Smooth muscle cell (in vitro differentiated cells): ENCODE measurements around the gene ROMO1. TPM values are rescaled to one million over a fixed set of nuclear protein-coding genes. Genes with fewer than 3 reads are reported as not detected.

ENCODE experiments used
- DNase-seq: peaks from one replicate; lab custom pipeline; 2025; ENCODE audit not compliant: unreplicated experiment; lab: John Stamatoyannopoulos, UW
- H2AFZ ChIP-seq: fragments of 200-600 bp; sonication (generic); 2 replicates; pipeline ENCODE4 v1.6.0; 2016; ENCODE audit warnings: antibody characterized with exemption, low read depth, mild to moderate bottlenecking
- H3F3A ChIP-seq: fragments of 200-600 bp; sonication (generic); 2 replicates; pipeline ENCODE4 v1.6.0; 2017; ENCODE audit warnings: antibody characterized with exemption, low read depth
- H3K27ac ChIP-seq: fragments of 200-600 bp; sonication (generic); 2 replicates; pipeline ENCODE4 v1.5.1; 2016; ENCODE audit warnings: low read depth, mild to moderate bottlenecking
- H3K27me3 ChIP-seq: fragments of 200-600 bp; sonication (generic); 2 replicates; pipeline ENCODE4 v1.6.1; 2016; ENCODE audit warnings: low read depth, mild to moderate bottlenecking
- H3K36me3 ChIP-seq: fragments of 200-600 bp; sonication (generic); 2 replicates; pipeline ENCODE4 v1.5.1; 2016; ENCODE audit warnings: low read depth
- H3K4me1 ChIP-seq: fragments of 200-600 bp; sonication (generic); 2 replicates; pipeline ENCODE4 v1.5.1; 2016; ENCODE audit warnings: low read depth
- H3K4me2 ChIP-seq: fragments of 200-600 bp; sonication (generic); 2 replicates; pipeline ENCODE4 v1.6.0; 2016; ENCODE audit warnings: mild to moderate bottlenecking
- H3K4me3 ChIP-seq: fragments of 200-600 bp; sonication (generic); 2 replicates; pipeline ENCODE4 v1.5.1; 2016; ENCODE audit warnings: mild to moderate bottlenecking
- H3K79me2 ChIP-seq: fragments of 200-600 bp; sonication (generic); 2 replicates; pipeline ENCODE4 v1.6.0; 2016; ENCODE audit warnings: low read depth, mild to moderate bottlenecking
- H3K9ac ChIP-seq: fragments of 200-600 bp; sonication (generic); 2 replicates; pipeline ENCODE4 v1.6.0; 2016; ENCODE audit warnings: low read depth
- H3K9me3 ChIP-seq: fragments of 200-600 bp; sonication (generic); replicated peaks from 2 replicates; pipeline ENCODE4 v1.5.1; 2016; ENCODE audit warnings: low read depth
- H4K20me1 ChIP-seq: fragments of 200-600 bp; sonication (generic); 2 replicates; pipeline ENCODE4 v1.6.0; 2016; ENCODE audit warnings: low read depth
- WGBS: methylation state at CpG from one replicate; pipeline ENCODE4 v1.1.7; 2016; ENCODE audit warnings: low lambda C conversion rate; 5-methylcytosine and 5-hydroxymethylcytosine counted together
- polyA plus RNA-seq: library from polyadenylated mRNA; unstranded; fragments of >200 nt; fragmentation: Nextera tagmentation; extraction: Ambion mirVana; gene quantifications from 2 replicates; pipeline ENCODE4 v1.2.1, GENCODE V29; 2016
- total RNA-seq: library from RNA; depleted of rRNA; stranded (reverse); fragments of >200 nt; gene quantifications from 2 replicates; pipeline ENCODE4 v1.2.3, GENCODE V29; 2014
- TF ChIP-seq, protein P1 (sequence below): fragments of 200-600 bp; sonication (generic); IDR thresholded peaks from 2 replicates; pipeline ENCODE4 v1.5.1; 2017; ENCODE audit warnings: borderline replicate concordance, mild to moderate bottlenecking, antibody characterized with exemption; ENCODE audit not compliant: insufficient read depth, poor library complexity, severe bottlenecking

The ROMO1 gene
- total and polyA plus RNA-seq, 2 experiments from 2014 or later: 523 to 694 TPM

DNA sequence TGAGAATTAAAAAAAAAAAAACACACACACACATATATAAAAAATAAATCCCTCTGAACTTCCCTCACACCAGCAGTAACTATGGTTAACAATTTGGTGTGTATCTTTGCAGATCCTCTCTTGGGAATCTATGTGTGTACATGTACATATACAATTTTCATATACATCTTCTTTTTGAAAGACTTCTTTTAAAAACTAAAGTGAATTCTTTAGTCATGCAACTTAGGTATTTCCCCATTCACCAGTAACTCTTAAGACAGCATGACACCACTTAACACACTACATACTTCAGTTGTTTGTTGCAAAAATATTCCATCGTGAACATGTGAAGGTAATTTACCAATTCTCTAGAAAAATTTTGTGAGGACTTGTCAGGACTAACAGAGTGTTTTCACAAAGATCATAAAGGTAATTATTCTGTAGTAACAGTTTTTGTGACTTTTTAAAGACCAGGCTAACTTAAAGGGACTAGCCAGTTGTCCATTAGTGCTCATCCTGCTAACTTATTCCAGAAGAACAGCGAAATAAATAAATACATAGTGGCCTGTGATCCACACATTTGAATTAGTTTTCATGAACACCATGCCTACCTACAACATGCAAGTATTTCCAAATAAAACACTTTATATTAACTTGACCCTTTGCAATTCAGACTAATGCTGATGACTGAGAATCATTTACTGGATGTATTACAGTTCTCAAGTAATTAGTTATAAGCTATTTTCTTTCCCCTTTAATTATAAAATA lies 30.8 kb downstream of the ROMO1 start:
- H3K9ac ChIP-seq: no peak overlapping the region

DNA sequence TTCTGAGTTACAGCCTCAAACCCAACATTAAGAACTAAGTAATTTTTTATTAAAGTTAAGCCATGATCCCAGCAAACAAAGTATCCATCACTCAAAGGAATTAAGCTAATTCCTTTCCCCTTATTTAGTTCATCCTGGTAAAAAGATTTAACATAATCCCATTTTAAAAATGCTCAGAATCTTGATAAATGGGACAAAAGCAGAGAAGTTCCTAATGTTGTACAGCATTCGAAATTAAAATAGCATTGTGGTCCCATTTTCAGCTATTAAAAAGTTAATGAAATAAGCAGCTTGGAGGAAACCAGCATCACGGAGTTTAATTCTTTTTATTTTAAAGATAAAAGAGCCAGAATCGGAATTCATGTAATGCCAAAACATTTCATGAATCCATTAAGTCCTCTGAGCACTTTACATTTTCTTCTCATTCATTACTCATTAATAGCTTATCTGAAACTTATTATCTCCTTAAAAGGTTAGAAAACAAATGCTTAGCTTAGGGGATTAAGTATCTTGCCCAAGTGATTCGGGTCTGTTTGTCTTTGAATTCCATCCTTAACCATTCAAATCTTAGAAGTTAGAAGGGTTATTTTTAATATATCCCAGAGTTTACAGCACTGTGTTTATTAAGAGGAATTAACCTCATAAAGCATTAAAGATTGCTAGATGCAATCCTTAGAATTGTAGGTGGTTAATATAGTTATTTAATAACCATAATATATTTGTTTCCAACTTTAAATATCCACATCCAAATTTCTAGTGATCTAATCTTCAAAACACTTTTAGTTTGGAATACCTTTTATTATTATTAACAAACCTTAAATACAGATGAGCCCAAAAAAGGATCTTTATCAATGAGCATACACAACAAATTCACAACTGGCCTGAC lies 31.6 kb downstream of the ROMO1 start:
- TF ChIP-seq, protein P1, sequence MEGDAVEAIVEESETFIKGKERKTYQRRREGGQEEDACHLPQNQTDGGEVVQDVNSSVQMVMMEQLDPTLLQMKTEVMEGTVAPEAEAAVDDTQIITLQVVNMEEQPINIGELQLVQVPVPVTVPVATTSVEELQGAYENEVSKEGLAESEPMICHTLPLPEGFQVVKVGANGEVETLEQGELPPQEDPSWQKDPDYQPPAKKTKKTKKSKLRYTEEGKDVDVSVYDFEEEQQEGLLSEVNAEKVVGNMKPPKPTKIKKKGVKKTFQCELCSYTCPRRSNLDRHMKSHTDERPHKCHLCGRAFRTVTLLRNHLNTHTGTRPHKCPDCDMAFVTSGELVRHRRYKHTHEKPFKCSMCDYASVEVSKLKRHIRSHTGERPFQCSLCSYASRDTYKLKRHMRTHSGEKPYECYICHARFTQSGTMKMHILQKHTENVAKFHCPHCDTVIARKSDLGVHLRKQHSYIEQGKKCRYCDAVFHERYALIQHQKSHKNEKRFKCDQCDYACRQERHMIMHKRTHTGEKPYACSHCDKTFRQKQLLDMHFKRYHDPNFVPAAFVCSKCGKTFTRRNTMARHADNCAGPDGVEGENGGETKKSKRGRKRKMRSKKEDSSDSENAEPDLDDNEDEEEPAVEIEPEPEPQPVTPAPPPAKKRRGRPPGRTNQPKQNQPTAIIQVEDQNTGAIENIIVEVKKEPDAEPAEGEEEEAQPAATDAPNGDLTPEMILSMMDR: no peak
- WGBS: 51% methylated on average over 4 of the region's 4 CpGs
- H3F3A ChIP-seq: peaks cover 27% of the 10 kb centered on the region
- no peak overlapping the region for H2AFZ ChIP-seq
- peaks cover 98% of the 10 kb centered on the region for H3K79me2 ChIP-seq
- peaks cover 100% of the 10 kb centered on the region for H4K20me1 ChIP-seq
- DNase-seq: no peak
- H3K4me3 ChIP-seq: no peak overlapping the region
- H3K4me2 ChIP-seq: peak overlapping the region; percentile 37
- H3K27me3 ChIP-seq: no peaks in the 10 kb centered on the region
- peaks cover 12% of the 10 kb centered on the region for H3K4me1 ChIP-seq
- peaks cover 59% of the 10 kb centered on the region for H3K36me3 ChIP-seq
- H3K9me3 ChIP-seq: no peaks in the 10 kb centered on the region
- H3K27ac ChIP-seq: peak overlapping the region; percentile 56
- no peak overlapping the region for H3K9ac ChIP-seq

More for the DNA sequence above, 30.8 kb downstream of the ROMO1 start:
- peak overlapping the region; percentile 56 for H3K27ac ChIP-seq
- H2AFZ ChIP-seq: no peak overlapping the region
- H3K27me3 ChIP-seq: no peaks in the 10 kb centered on the region
- peaks cover 100% of the 10 kb centered on the region for H4K20me1 ChIP-seq
- H3F3A ChIP-seq: peaks cover 24% of the 10 kb centered on the region
- H3K4me3 ChIP-seq: no peak overlapping the region
- H3K4me2 ChIP-seq: no peak overlapping the region
- TF ChIP-seq, protein P1: no peak
- H3K79me2 ChIP-seq: peaks cover 98% of the 10 kb centered on the region
- DNase-seq: no peak
- H3K36me3 ChIP-seq: peaks cover 53% of the 10 kb centered on the region
- peaks cover 11% of the 10 kb centered on the region for H3K4me1 ChIP-seq
- 94% methylated on average over 2 of the region's 2 CpGs for WGBS
- no peaks in the 10 kb centered on the region for H3K9me3 ChIP-seq

DNA sequence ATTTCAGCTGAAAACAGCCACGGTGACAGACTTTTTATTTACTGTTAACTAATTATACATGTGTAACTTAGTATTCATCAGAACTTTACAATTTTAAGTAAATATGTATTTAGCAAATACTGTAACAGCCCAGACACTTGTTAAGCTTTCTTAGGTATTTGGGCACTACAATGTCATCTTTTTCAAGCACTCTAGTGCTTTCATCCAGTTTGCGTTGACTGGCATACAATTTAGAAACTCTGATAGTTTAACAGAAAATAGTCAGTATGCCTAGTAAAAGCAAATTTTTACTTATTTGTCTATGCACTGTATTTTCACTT lies 32.2 kb downstream of the ROMO1 start:
- peak overlapping the region; percentile 37 for H3K4me2 ChIP-seq
- H2AFZ ChIP-seq: no peak overlapping the region
- H3K27me3 ChIP-seq: no peaks in the 10 kb centered on the region
- DNase-seq: no peak
- H3K4me1 ChIP-seq: peaks cover 16% of the 10 kb centered on the region
- TF ChIP-seq, protein P1: no peak
- peak overlapping the region; percentile 56 for H3K27ac ChIP-seq
- peaks cover 98% of the 10 kb centered on the region for H3K79me2 ChIP-seq
- peaks cover 26% of the 10 kb centered on the region for H3F3A ChIP-seq
- no peak overlapping the region for H3K4me3 ChIP-seq
- WGBS: 86% methylated on average over 2 of the region's 2 CpGs
- peaks cover 54% of the 10 kb centered on the region for H3K36me3 ChIP-seq
- H4K20me1 ChIP-seq: peaks cover 100% of the 10 kb centered on the region
- no peaks in the 10 kb centered on the region for H3K9me3 ChIP-seq
- H3K9ac ChIP-seq: no peak overlapping the region
